Uterus (tissue), 2 donors: Measurements from ENCODE around the gene RGL3.

Experiments
- CTCF ChIP-seq, 4 experiments: fragments of 200-600 bp in 2 of 4; fragments of 450-650 bp in 2 of 4; sonication (generic) in 2 of 4; IDR thresholded peaks; one replicate each; pipeline ENCODE4 v1.5.1; 2016 to 2019; ENCODE audit warnings: antibody characterized with exemption in 4 of 4, mild to moderate bottlenecking in 2 of 4, moderate library complexity in 1 of 4
- POLR2A ChIP-seq, 2 donors: fragments of 450-650 bp; IDR thresholded peaks; one replicate each; pipeline ENCODE4 v1.6.1; 2016; ENCODE audit warnings: antibody characterized with exemption in 2 of 2, mild to moderate bottlenecking in 1 of 2, moderate library complexity in 1 of 2

- TF ChIP-seq POLR2A (IDR thresholded peaks at IDR 0.05), result no peak
- no peak for TF ChIP-seq CTCF (IDR thresholded peaks at IDR 0.05)
These were observed 71.5 kb downstream of the RGL3 start for GRCh38 chr19:11347546-11348039.
